ENCODE data around the gene NFKBIE. TPM values are rescaled to one million over a fixed set of nuclear protein-coding genes. Genes with fewer than 3 reads are reported as not detected.

The NFKBIE gene
- total RNA-seq, 6 experiments from 2014 or later, result 4.2 to 6.7 (median 5.8) TPM

DNA sequence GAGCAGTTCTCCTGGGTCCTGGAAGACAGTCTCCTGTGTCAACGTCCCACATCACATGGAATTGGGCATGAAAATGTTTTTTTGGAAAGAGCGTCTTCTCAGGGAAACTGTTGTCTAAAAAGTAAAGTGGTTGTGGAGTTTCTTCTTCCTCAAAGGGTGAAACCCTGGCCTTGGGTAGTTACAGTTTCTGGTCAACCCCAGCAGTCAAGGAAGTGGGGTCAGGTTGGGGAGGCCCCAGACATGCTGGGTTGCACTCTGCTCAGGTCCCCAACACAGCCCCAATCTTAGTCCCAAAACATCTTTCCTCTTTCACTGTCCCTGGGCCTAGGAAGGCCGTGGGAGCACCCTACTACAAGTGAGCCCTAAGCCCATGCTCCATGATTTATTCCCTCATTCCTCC lies 996 bp upstream of the NFKBIE start:
- peaks cover 27% of the 10 kb centered on the region for H3K4me1 Mint-ChIP-seq (ENCODE audit: low read depth)
- H3K36me3 Mint-ChIP-seq (ENCODE audit: low read depth), result no peaks in the 10 kb centered on the region
- H3K9me3 Mint-ChIP-seq, result no peaks in the 10 kb centered on the region
- peaks cover 20% of the 10 kb centered on the region for H3K27me3 Mint-ChIP-seq (ENCODE audit: insufficient read depth)
- H3K27ac Mint-ChIP-seq, result no peak overlapping the region
- DNase-seq, result no peak
- no peak overlapping the region for H3K4me3 Mint-ChIP-seq
- TF ChIP-seq CTCF (IDR thresholded peaks at IDR 0.05), result no peak

- Mint-ChIP-seq H3K4me1 (ENCODE audit: low read depth) (peaks cover 27% of the 10 kb centered on the region), H3K27me3 (ENCODE audit: insufficient read depth) (peaks cover 16% of the 10 kb centered on the region), H3K4me3 (peak overlapping the region; percentile 91), H3K27ac (peak overlapping the region; percentile 14; the same call in 1 of the 2 replicates), H3K36me3 (ENCODE audit: low read depth) (no peaks in the 10 kb centered on the region), H3K9me3 (no peaks in the 10 kb centered on the region)
- no peak for TF ChIP-seq CTCF (IDR thresholded peaks at IDR 0.05)
- no peak for DNase-seq
Measured at GRCh38 chr6:44265722-44266233, 427 bp upstream of the NFKBIE start.

GRCh38 chr6:44264154-44265006 lies 971 bp downstream of the NFKBIE start:
- H3K27me3 Mint-ChIP-seq (ENCODE audit: insufficient read depth), result peaks cover 9% of the 10 kb centered on the region
- no peak for DNase-seq
- peaks cover 27% of the 10 kb centered on the region for H3K4me1 Mint-ChIP-seq (ENCODE audit: low read depth)
- H3K36me3 Mint-ChIP-seq (ENCODE audit: low read depth), result no peaks in the 10 kb centered on the region
- peak overlapping the region; percentile 69 for H3K27ac Mint-ChIP-seq
- peak overlapping the region; percentile 91 for H3K4me3 Mint-ChIP-seq
- TF ChIP-seq CTCF (IDR thresholded peaks at IDR 0.05), result no peak
- no peaks in the 10 kb centered on the region for H3K9me3 Mint-ChIP-seq

- Mint-ChIP-seq H3K4me1 (ENCODE audit: low read depth) (peaks cover 27% of the 10 kb centered on the region), H3K27me3 (ENCODE audit: insufficient read depth) (peaks cover 1% of the 10 kb centered on the region; the same call in 1 of the 2 replicates), H3K36me3 (ENCODE audit: low read depth) (no peaks in the 10 kb centered on the region), H3K4me3 (peak overlapping the region; percentile 91), H3K9me3 (no peaks in the 10 kb centered on the region), H3K27ac (no peak overlapping the region; the same call in 1 of the 2 replicates)
- TF ChIP-seq CTCF (IDR thresholded peaks at IDR 0.05), result no peak
- no peak for DNase-seq
Measured at GRCh38 chr6:44263354-44264100, 1.8 kb downstream of the NFKBIE start.

DNA sequence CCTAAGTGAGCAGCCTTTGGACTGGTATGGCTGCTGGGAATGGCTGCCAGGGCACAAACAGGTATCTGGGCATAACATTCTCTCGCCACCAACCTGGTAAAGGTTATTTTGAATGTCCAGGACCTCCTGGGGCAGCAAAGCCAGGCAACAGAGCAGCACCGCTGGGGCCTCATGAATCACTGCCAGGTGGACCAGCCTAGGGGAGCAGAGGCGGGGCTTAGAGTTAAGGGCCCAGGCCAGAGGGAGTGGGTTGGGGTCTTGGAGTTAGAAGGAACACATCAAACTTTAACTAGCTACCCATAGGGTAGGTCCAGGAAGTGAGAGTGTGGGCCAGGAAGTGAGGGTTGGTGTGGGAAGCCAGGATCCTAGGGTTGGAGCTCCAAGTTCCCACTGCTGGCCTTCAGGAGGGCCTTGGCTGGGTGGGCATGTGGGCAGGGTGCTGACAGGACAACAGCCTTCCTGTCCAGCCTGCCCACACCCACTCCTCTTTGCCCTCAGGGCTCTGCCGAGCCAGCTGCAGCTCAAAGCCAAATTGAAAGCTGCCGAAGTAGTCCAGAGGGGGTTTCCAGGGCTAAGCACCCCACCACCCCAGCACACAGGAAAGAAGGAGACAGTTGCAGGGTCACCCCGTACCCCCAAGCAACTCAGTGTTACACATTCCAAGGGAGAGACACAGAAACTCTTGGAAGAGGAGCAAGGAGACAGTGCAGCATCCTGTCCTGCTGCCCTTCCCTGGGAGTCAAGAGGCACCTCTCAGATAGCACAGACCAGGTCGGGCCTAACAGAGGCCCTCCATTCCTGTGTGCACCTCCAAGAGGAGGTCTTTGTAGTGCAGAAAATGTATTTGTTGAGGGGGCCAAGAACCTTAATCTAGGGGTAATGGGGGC lies 2.6 kb downstream of the NFKBIE start:
- no peaks in the 10 kb centered on the region for H3K9me3 Mint-ChIP-seq
- no peak for DNase-seq
- peak overlapping the region; percentile 91 for H3K4me3 Mint-ChIP-seq
- H3K27ac Mint-ChIP-seq, result no peak overlapping the region; the same call in 1 of the 2 replicates
- peaks cover 4% of the 10 kb centered on the region for H3K27me3 Mint-ChIP-seq (ENCODE audit: insufficient read depth)
- H3K36me3 Mint-ChIP-seq (ENCODE audit: low read depth), result no peaks in the 10 kb centered on the region
- H3K4me1 Mint-ChIP-seq (ENCODE audit: low read depth), result peaks cover 33% of the 10 kb centered on the region
- TF ChIP-seq CTCF (IDR thresholded peaks at IDR 0.05), result no peak

Data from HFFc6 (cell line).